Heart right ventricle (tissue), 16 donors: Measurements from ENCODE around the gene DUSP1. TPM values are rescaled to one million over a fixed set of nuclear protein-coding genes. Genes with fewer than 3 reads are reported as not detected.

Experiments used
- ATAC-seq, 8 donors: fragments of 200-7000 bp; cut with Tn5 transposase; one replicate each; pipeline ENCODE4 v1.9.1; 2020; ENCODE audit warnings: mild to moderate bottlenecking in 8 of 8, moderate library complexity in 8 of 8, moderate number of reproducible peaks in 1 of 8
- DNase-seq, 2 donors: peaks; one replicate each; pipeline ENCODE4 v3.0.0-alpha.2; 2020
- H3K27ac ChIP-seq, 10 donors: fragments of 200-600 bp; sonication (generic) in 2 of 10; one replicate each; pipeline versions ENCODE4 v1.5.0 to v1.8.0; 2020 to 2022; ENCODE audit warnings: mild to moderate bottlenecking in 3 of 10
- H3K27me3 ChIP-seq, 7 donors: fragments of 200-600 bp; one replicate each; pipeline ENCODE4 v1.8.0; 2021 to 2022; ENCODE audit warnings: mild to moderate bottlenecking in 2 of 7
- H3K36me3 ChIP-seq, 9 donors: fragments of 200-600 bp; sonication (generic) in 1 of 9; one replicate each; pipeline versions ENCODE4 v1.5.0 to v1.8.0; 2020 to 2022; ENCODE audit warnings: mild to moderate bottlenecking in 2 of 9
- H3K4me1 ChIP-seq, 9 donors: fragments of 200-600 bp; sonication (generic) in 1 of 9; one replicate each; pipeline versions ENCODE4 v1.5.0 to v1.8.0; 2020 to 2022; ENCODE audit warnings: mild to moderate bottlenecking in 4 of 9
- H3K4me3 ChIP-seq, 10 donors: fragments of 200-600 bp; sonication (generic) in 2 of 10; one replicate each; pipeline versions ENCODE4 v1.5.0 to v1.8.0; 2020 to 2022; ENCODE audit warnings: mild to moderate bottlenecking in 7 of 10, moderate library complexity in 2 of 10
- H3K9me3 ChIP-seq, 11 donors: fragments of 200-600 bp in 10 of 11; sonication (generic) in 2 of 11; one replicate each; pipeline versions ENCODE4 v1.5.0 to v1.8.0; 2013 to 2022; ENCODE audit warnings: mild to moderate bottlenecking in 2 of 11, control low read depth in 1 of 11, moderate library complexity in 1 of 11
- WGBS, 2 donors: extraction: QIAGEN DNeasy Blood & Tissue Kit; methylation state at CpG; one replicate each; pipeline ENCODE4 v1.1.7; 2013; ENCODE audit warnings: inconsistent platforms in 1 of 2; 5-methylcytosine and 5-hydroxymethylcytosine counted together
- intact Hi-C, 10 donors: fragments of 100-400 bp; cut with DNase I; formaldehyde crosslinking; loops; one replicate each; pipeline versions ENCODE4 v1.11.1 to v1.14.2; 2022
- polyA plus RNA-seq, 2 donors: library from polyadenylated mRNA; stranded (reverse); fragments of 200-250 nt; gene quantifications; one replicate each; pipeline ENCODE4 v1.2.3, GENCODE V29; 2013
- total RNA-seq, 10 donors: library from RNA; stranded (reverse); fragmentation: NEBNext Ultra II Directional in 3 of 10; extraction: Animal tissue kit (Norgen Biotek cat#: 25700) in 3 of 10; gene quantifications; one replicate each; pipeline versions ENCODE4 v1.2.1 to v1.2.4, GENCODE V29; 2021 to 2023
- TF ChIP-seq, protein P1 (sequence below), 9 donors: fragments of 200-600 bp; sonication (generic) in 2 of 9; IDR thresholded peaks; one replicate each; pipeline versions ENCODE4 v1.5.0 to v1.8.0; 2021 to 2022; ENCODE audit warnings: antibody characterized with exemption in 9 of 9, mild to moderate bottlenecking in 5 of 9, moderate library complexity in 1 of 9
- donor health status: Arrhythmogenic right ventricular cardiomyopathy.
- donor health status: ischemic (EF 13 %, LVEDD 7.1; RV severe dilation, severe dysfunction).
- donor health status: healthy with polysubstance abuse.
- donor health status: DM: no; HTN: yes; CAD: no.
- donor health status: DM: no; HTN: no; CAD: no.
- donor health status: ischemic (EF 25% LVEDD 6.9; RV normal size, moderate dysfunction).
- donor health status: ischemic (EF 25% LVEDD 5.7; RV mildly dilated, moderate dysfunction).
- donor health status: healthy.
- donor health status: DM: yes; HTN: yes; CAD: no.
- donor health status: Ischemic cardiomyopathy.
- donor health status: ischemic (EF 35%, LVEDD 5.7; RV mildly dilated, moderate dysfunction).
- donor health status: nonischemic (EF 11% LVEDD 7.7; RV severe dilation, severe dysfunction).
- donor health status: DM: yes; HTN: yes; CAD: no.
- donor health status: PGD.
- donor health status: ischemic (EF 29% LVEDD 5.4; RV normal size, mild dysfunction).
- donor health status: nonischemic (EF 23%, LVEDD 6.1; RV moderate dilation, normal function).

DUSP1 gene
- total and polyA plus RNA-seq, 12 donors, result 33.3 to 215 (median 125) TPM

GRCh38 chr5:172805018-172805683 lies 34.2 kb upstream of the DUSP1 start:
- WGBS, 2 donors, result 74 to 83% methylated on average over 3 of the region's 3 CpGs
- peak overlapping the region in 2 of 10 donors; percentile 46 to 95 for H3K27ac ChIP-seq
- ATAC-seq, result no peak
- H3K9me3 ChIP-seq, result peaks cover 0 to 14% (median 0%) of the 10 kb centered on the region in 11 donors
- H3K27me3 ChIP-seq, result no peaks in the 10 kb centered on the region
- DNase-seq, result no peak
- TF ChIP-seq, protein P1, sequence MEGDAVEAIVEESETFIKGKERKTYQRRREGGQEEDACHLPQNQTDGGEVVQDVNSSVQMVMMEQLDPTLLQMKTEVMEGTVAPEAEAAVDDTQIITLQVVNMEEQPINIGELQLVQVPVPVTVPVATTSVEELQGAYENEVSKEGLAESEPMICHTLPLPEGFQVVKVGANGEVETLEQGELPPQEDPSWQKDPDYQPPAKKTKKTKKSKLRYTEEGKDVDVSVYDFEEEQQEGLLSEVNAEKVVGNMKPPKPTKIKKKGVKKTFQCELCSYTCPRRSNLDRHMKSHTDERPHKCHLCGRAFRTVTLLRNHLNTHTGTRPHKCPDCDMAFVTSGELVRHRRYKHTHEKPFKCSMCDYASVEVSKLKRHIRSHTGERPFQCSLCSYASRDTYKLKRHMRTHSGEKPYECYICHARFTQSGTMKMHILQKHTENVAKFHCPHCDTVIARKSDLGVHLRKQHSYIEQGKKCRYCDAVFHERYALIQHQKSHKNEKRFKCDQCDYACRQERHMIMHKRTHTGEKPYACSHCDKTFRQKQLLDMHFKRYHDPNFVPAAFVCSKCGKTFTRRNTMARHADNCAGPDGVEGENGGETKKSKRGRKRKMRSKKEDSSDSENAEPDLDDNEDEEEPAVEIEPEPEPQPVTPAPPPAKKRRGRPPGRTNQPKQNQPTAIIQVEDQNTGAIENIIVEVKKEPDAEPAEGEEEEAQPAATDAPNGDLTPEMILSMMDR (IDR thresholded peaks at IDR 0.05), result no peak
- H3K36me3 ChIP-seq, result no peaks in the 10 kb centered on the region
- H3K4me1 ChIP-seq, result peaks cover 0 to 41% (median 4%) of the 10 kb centered on the region in 9 donors
- H3K4me3 ChIP-seq, result no peak overlapping the region
- intact Hi-C loops, result no loop called here

GRCh38 chr5:172802567-172803176 lies 31.7 kb upstream of the DUSP1 start:
- no peak for ATAC-seq
- Histone ChIP-seq H3K36me3 (no peaks in the 10 kb centered on the region), H3K9me3 (no peaks in the 10 kb centered on the region), H3K4me1 (peaks cover 0 to 63% (median 5%) of the 10 kb centered on the region in 9 donors), H3K4me3 (no peak overlapping the region), H3K27ac (peak overlapping the region in 1 of 10 donors; percentile 26), H3K27me3 (no peaks in the 10 kb centered on the region)
- no peak for DNase-seq
- 88 to 95% methylated on average over 4 of the region's 4 CpGs for WGBS, 2 donors
- TF ChIP-seq, protein P1 (IDR thresholded peaks at IDR 0.05), result no peak
- intact Hi-C loops, result no loop called here

DNA sequence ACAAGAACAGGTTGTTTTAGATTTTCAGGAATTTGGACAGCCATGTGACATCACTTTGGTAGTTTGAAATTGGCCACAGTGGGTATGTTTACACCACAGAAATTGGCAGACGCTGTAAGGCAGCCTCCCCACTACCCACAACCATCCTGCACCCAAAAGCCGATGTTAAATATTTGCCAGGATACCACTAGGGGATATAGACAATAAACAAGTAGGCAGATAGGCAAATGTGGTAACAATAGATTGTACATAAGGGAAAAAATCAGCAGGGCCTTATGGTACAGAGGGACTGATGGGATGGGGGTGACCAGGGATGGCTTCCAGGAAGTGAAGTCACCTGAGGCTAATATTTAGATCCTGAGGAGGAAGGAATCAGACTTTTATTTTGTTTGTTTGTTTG lies 31.1 kb upstream of the DUSP1 start:
- H3K4me3 ChIP-seq, result no peak overlapping the region
- TF ChIP-seq, protein P1 (IDR thresholded peaks at IDR 0.05), result no peak
- no peaks in the 10 kb centered on the region for H3K27me3 ChIP-seq
- no peak for ATAC-seq
- intact Hi-C loops, result no loop called here
- H3K9me3 ChIP-seq, result no peaks in the 10 kb centered on the region
- peaks cover 0 to 65% (median 4%) of the 10 kb centered on the region in 9 donors for H3K4me1 ChIP-seq
- WGBS, 2 donors, result 98 to 99% methylated on average over 2 of the region's 2 CpGs
- DNase-seq, result no peak
- H3K27ac ChIP-seq, result peak overlapping the region in 1 of 10 donors; percentile 26
- H3K36me3 ChIP-seq, result no peaks in the 10 kb centered on the region

DNA sequence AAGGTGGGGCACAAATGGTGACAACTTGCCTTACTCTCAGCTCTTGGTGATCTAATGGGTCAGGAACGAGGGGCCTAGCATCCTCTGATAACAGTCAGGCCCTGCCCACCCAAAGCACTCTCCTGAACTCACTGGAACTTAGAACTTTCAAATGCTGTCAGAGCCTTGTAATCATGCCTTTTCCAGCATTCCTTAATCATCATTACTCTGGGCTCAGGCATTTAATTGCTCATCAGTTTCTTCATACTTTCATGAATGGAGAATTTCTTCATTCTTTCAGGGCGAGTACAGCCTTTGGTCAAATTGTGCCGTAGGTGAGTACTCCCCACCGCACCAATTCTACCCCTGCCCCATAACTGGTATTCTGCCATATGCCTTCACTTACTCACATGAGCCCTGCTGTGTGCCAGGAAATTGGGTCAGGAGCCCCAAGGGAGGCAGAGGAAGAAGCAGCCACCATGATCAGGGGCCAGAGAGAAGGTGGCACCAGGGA lies 30.2 kb upstream of the DUSP1 start:
- peak overlapping the region in 2 of 10 donors; percentile 4 to 95 for H3K27ac ChIP-seq
- intact Hi-C loops, result no loop called here

More for the DNA sequence above, 30.2 kb upstream of the DUSP1 start:
- ATAC-seq, result peak in 1 of 8 donors; percentile 63
- Histone ChIP-seq H3K4me3 (no peak overlapping the region), H3K9me3 (no peaks in the 10 kb centered on the region), H3K4me1 (peaks cover 0 to 67% (median under 1%) of the 10 kb centered on the region in 9 donors), H3K36me3 (no peaks in the 10 kb centered on the region), H3K27me3 (no peaks in the 10 kb centered on the region)
- TF ChIP-seq, protein P1 (IDR thresholded peaks at IDR 0.05), result no peak
- WGBS, 2 donors, result 71 to 73% methylated on average over 4 of the region's 4 CpGs
- no peak for DNase-seq
